Mesothelial cell of epicardium (in vitro differentiated cells): Measurements from ENCODE around the gene FOXN3. TPM values are rescaled to one million over a fixed set of nuclear protein-coding genes. Genes with fewer than 3 reads are reported as not detected.

Experiments used
- DNase-seq, 2 experiments: peaks; one replicate each; pipeline ENCODE4 v3.0.0; 2021; ENCODE audit warnings: low spot score in 2 of 2; ENCODE audit not compliant: unreplicated experiment in 2 of 2
- H3K27ac Mint-ChIP-seq: 2 replicates; pipeline ENCODE4 v1.8.0; 2021; ENCODE audit warnings: mixed read lengths
- H3K27me3 Mint-ChIP-seq: 2 replicates; pipeline ENCODE4 v1.8.0; 2021; ENCODE audit warnings: low read depth, mixed read lengths
- H3K36me3 Mint-ChIP-seq: 2 replicates; pipeline ENCODE4 v1.8.0; 2021; ENCODE audit warnings: mixed read lengths
- H3K4me1 Mint-ChIP-seq: 2 replicates; pipeline ENCODE4 v1.8.0; 2021; ENCODE audit warnings: mixed read lengths
- H3K4me3 Mint-ChIP-seq: 2 replicates; pipeline ENCODE4 v1.8.0; 2021; ENCODE audit warnings: mild to moderate bottlenecking, moderate library complexity, mixed read lengths
- H3K9me3 Mint-ChIP-seq: 2 replicates; pipeline ENCODE4 v1.8.0; 2021; ENCODE audit warnings: mixed read lengths
- CTCF ChIP-seq: fragments of 200-600 bp; sonication (generic); IDR thresholded peaks from one replicate; pipeline ENCODE4 v1.5.0; 2021; ENCODE audit warnings: antibody characterized with exemption; ENCODE audit not compliant: unreplicated experiment
- total RNA-seq: library from RNA; stranded (reverse); gene quantifications from 3 replicates; pipeline ENCODE4 v1.2.1, GENCODE V29; 2021

FOXN3 gene
- total RNA-seq, 1 donor from 2014 or later: 124 TPM

GRCh38 chr14:89140326-89140725 lies 276.7 kb downstream of the FOXN3 start:
- no peak for DNase-seq
- Mint-ChIP-seq H3K9me3 (peaks cover 16% of the 10 kb centered on the region), H3K27me3 (peaks cover 5% of the 10 kb centered on the region), H3K4me3 (no peak overlapping the region), H3K36me3 (peaks cover 5% of the 10 kb centered on the region), H3K4me1 (peaks cover 13% of the 10 kb centered on the region), H3K27ac (no peak overlapping the region)
- no peak for TF ChIP-seq CTCF

- Mint-ChIP-seq H3K27me3 (peaks cover 5% of the 10 kb centered on the region), H3K36me3 (peaks cover 5% of the 10 kb centered on the region), H3K27ac (no peak overlapping the region), H3K9me3 (peaks cover 19% of the 10 kb centered on the region), H3K4me3 (no peak overlapping the region), H3K4me1 (peaks cover 13% of the 10 kb centered on the region)
- TF ChIP-seq CTCF: no peak
- DNase-seq: no peak
Observed at GRCh38 chr14:89139404-89140247, 277.4 kb downstream of the FOXN3 start.

- H3K27ac Mint-ChIP-seq: no peak overlapping the region
- peaks cover 13% of the 10 kb centered on the region for H3K4me1 Mint-ChIP-seq
- H3K4me3 Mint-ChIP-seq: no peak overlapping the region
- DNase-seq: no peak
- TF ChIP-seq CTCF: no peak
- H3K36me3 Mint-ChIP-seq: peaks cover 5% of the 10 kb centered on the region
- peaks cover 19% of the 10 kb centered on the region for H3K9me3 Mint-ChIP-seq
- H3K27me3 Mint-ChIP-seq: peaks cover 5% of the 10 kb centered on the region
Observed at GRCh38 chr14:89138846-89139245, 278.2 kb downstream of the FOXN3 start.

GRCh38 chr14:89137526-89138163 lies 279.4 kb downstream of the FOXN3 start:
- H3K4me1 Mint-ChIP-seq: peaks cover 13% of the 10 kb centered on the region
- peaks cover 5% of the 10 kb centered on the region for H3K27me3 Mint-ChIP-seq
- no peak overlapping the region for H3K27ac Mint-ChIP-seq
- H3K36me3 Mint-ChIP-seq: peaks cover 5% of the 10 kb centered on the region
- H3K9me3 Mint-ChIP-seq: peaks cover 19% of the 10 kb centered on the region
- H3K4me3 Mint-ChIP-seq: no peak overlapping the region
- DNase-seq: no peak
- TF ChIP-seq CTCF: no peak

GRCh38 chr14:89136587-89136986 lies 280.4 kb downstream of the FOXN3 start:
- TF ChIP-seq CTCF: no peak
- Mint-ChIP-seq H3K36me3 (peaks cover 5% of the 10 kb centered on the region), H3K27ac (no peak overlapping the region), H3K9me3 (peaks cover 19% of the 10 kb centered on the region), H3K4me3 (no peak overlapping the region), H3K4me1 (peaks cover 5% of the 10 kb centered on the region), H3K27me3 (peaks cover 5% of the 10 kb centered on the region)
- DNase-seq: no peak
